HepG2 (cell line): ENCODE measurements around the gene ZNF691.

Experiments
- CHD2 ChIP-seq: IDR thresholded peaks from 2 replicates; pipeline ENCODE4 v1.6.1; 2011; ENCODE audit warnings: low read depth, low read length, improper control_type of control experiment
- ESRRA ChIP-seq: sonication (generic); formaldehyde crosslinking; IDR thresholded peaks from 2 replicates; pipeline ENCODE4 v1.5.1; 2020; ENCODE audit warnings: mild to moderate bottlenecking, low read depth, missing genetic modification reagents
- ISX ChIP-seq: sonication (generic); formaldehyde crosslinking; conservative IDR thresholded peaks from 2 replicates; pipeline ENCODE4 v1.5.0; 2020; ENCODE audit warnings: missing genetic modification reagents
- MAFK ChIP-seq, 2 experiments: IDR thresholded peaks in 1 of 2; conservative IDR thresholded peaks in 1 of 2; 2 replicates each; pipeline ENCODE4 v1.6.1; 2011; ENCODE audit warnings: improper control_type of control experiment in 2 of 2, low read length in 2 of 2
- RAD21 ChIP-seq: fragments of 450-650 bp; formaldehyde crosslinking; IDR thresholded peaks from 2 replicates; pipeline ENCODE4 v1.5.0; 2020; ENCODE audit warnings: mild to moderate bottlenecking
- USF2 ChIP-seq, 2 experiments: sonication (generic) in 1 of 2; formaldehyde crosslinking in 1 of 2; IDR thresholded peaks; 2 replicates each; pipeline versions ENCODE4 v1.5.1 to v1.6.1; 2011 to 2020; ENCODE audit warnings: borderline replicate concordance in 1 of 2, low read depth in 1 of 2, low read length in 1 of 2, mild to moderate bottlenecking in 1 of 2, missing genetic modification reagents in 1 of 2, moderate library complexity in 1 of 2
- ZFP36 ChIP-seq: fragments of 150-350 bp; IDR thresholded peaks from 2 replicates; pipeline ENCODE4 v1.6.1; 2018; ENCODE audit warnings: borderline replicate concordance, low read length, low read depth; ENCODE audit not compliant: partially characterized antibody
- TF ChIP-seq, protein P1 (sequence below): sonication (generic); formaldehyde crosslinking; IDR thresholded peaks from 2 replicates; pipeline ENCODE4 v1.5.0; 2020; ENCODE audit warnings: mild to moderate bottlenecking, missing genetic modification reagents, moderate library complexity

DNA sequence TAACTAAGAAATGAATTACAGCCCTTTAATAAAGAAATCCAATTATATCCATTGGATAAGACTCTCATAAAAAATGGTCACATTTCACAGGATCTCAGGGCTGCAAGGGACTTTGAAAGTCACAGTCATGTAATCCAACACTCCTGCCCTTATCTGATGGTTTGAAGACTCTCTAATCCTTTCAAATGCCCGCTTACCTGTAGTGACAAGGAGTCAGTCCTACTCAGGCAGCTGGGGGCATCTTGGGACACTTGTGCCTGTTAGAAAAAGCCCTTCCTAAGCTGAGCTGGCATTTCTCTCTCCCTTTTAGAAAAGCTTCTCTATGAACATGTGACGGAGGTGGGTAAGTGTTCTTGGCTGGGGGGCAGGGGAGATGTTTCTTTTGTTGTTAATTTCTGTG lies 11.0 kb upstream of the ZNF691 start:
- TF ChIP-seq USF2 (IDR thresholded peaks at IDR 0.05; ENCODE audit: low read depth, low read length) (no peak), USF2 (CRISPR knock-in tag; IDR thresholded peaks at IDR 0.05; ENCODE audit: borderline replicate concordance) (no peak), RAD21 (CRISPR knock-in tag) (no peak), CHD2 (no peak), ISX (CRISPR knock-in tag) (no peak), ESRRA (CRISPR knock-in tag) (no peak), MAFK (conservative IDR thresholded peaks at IDR 0.05 in 1 of 2, IDR thresholded peaks at IDR 0.05 in 1 of 2; ENCODE audit: low read length in 2 of 2) (no peak), ZFP36 (no peak)
- TF ChIP-seq, protein P1, sequence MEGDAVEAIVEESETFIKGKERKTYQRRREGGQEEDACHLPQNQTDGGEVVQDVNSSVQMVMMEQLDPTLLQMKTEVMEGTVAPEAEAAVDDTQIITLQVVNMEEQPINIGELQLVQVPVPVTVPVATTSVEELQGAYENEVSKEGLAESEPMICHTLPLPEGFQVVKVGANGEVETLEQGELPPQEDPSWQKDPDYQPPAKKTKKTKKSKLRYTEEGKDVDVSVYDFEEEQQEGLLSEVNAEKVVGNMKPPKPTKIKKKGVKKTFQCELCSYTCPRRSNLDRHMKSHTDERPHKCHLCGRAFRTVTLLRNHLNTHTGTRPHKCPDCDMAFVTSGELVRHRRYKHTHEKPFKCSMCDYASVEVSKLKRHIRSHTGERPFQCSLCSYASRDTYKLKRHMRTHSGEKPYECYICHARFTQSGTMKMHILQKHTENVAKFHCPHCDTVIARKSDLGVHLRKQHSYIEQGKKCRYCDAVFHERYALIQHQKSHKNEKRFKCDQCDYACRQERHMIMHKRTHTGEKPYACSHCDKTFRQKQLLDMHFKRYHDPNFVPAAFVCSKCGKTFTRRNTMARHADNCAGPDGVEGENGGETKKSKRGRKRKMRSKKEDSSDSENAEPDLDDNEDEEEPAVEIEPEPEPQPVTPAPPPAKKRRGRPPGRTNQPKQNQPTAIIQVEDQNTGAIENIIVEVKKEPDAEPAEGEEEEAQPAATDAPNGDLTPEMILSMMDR (CRISPR knock-in tag): no peak
